NCI-H2196 treated with DMSO at 0.1 percent for 48 hours (cell line): ENCODE data around the gene ZNF318.
A peak's percentile ranks its signal among the peaks of the same experiment; 100 is the strongest.
"Not testable (repeated sequence)": the region's sequence is repeated elsewhere in the genome, so short reads cannot be mapped to it uniquely, and the experiment has no call there.

ENCODE experiments used
- DNase-seq: peaks from one replicate; lab custom pipeline; 2025; ENCODE audit not compliant: unreplicated experiment; lab: John Stamatoyannopoulos, UW

The ZNF318 gene

GRCh38 chr6:43369174-43370002, at the start of gene ZNF318:
Gene ZNF318 (minus strand): TSS chr6:43369647. CDS start chr6:43369365, 282 bp downstream.
- peak; percentile 96 for DNase-seq

- DNase-seq: no peak
Measured at GRCh38 chr6:43416935-43417334, 47.5 kb upstream of the ZNF318 start.

DNA sequence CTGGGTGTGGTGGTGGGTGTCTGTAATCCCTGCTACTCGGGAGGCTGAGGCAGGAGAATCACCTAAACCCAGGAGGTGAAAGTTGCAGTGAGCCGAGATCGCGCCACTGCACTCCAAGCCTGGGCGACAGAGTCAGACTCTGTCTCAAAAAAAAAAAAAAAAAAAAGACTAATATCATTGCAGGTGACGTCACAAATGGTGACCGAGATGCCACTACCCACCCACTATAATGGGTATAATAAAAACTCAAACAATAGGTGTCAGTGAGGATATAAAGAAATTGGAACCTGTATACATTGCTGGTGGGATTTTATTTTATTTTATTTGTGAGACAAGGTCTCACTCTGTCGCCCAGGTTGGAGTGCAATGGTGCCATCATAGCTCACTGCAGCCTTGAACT, 45.8 kb upstream of the ZNF318 start:
- not testable (repeated sequence) for DNase-seq

DNA sequence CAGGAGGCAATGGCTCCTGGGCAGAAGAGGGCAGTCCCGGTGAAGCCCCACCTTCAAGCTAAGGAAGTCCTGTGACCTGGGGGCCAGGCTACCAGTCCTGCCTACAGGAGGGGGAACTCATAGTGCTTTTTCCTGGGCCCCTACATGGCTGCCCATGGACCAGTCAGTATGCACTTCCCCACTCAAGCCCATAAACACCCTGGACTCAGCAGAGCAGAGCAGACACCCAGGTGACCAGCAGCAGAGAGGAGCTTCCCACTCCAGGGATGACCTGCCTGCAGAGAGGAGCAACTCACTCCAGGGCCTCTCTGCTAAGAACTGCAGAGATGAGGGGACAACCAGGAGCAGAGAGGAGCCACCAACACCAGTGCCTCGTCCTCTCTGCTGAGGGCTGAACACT, 43.6 kb upstream of the ZNF318 start:
- DNase-seq: no peak

GRCh38 chr6:43412541-43412940, 43.1 kb upstream of the ZNF318 start:
- no peak for DNase-seq

DNA sequence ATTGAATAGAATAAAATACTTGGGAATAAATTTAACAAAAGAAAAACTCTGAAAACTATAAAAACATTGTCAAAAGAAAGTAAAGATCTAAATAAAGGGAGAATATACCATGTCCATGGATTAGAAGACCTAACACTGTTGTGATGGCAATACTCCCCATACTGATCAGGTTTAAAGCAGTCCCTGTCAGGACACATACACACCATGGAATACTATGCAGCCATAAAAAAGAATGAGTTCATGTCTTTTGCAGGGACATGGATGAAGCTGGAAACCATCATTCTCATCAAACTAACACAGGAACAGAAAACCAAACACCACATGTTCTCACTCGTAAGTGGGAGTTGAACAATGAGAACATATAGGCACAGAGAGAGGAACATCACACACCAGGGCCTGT, 41.3 kb upstream of the ZNF318 start:
- not testable (repeated sequence) for DNase-seq

- DNase-seq: no peak
Measured at GRCh38 chr6:43408259-43408658, 38.8 kb upstream of the ZNF318 start.

DNA sequence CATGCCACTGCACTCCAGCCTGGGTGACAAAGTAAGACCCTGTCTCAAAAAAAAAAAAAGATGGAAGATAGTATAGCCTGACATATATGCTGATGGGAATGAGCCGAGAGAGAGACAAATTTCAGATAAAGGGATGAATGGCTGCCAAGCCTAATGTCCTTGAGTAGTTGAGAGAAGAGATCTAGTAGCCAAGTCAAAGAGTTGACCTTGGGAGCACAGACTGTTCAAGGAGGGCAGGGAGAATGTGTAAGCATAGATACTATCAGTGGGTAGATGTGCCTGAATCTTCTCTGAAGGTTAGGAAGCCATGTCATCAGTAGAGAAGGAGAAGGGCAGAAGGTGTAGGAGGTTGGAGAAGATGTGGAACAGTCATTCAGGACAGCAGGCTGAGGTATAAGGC, 37.8 kb upstream of the ZNF318 start:
- no peak for DNase-seq

- DNase-seq: no peak
Measured at GRCh38 chr6:43405354-43405753, 35.9 kb upstream of the ZNF318 start.

DNA sequence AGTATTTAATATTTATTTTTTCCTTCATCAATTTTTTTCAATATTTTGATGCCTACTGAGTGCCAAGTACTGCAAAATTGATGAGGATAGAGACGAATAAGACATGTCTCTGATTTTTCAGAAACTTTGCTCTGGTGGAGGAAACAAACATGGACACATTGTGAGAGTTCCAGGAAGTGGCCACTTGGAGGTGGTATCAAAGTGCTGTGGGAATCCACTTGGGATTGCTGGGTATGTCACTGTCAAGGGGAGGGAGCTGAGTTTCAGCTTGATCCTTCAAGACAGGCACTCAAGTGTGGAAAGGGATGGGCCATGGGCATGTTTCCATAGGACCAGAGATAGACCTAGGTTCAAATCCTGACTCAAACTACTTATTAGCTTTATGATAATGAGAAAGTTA, 33.4 kb upstream of the ZNF318 start:
- no peak for DNase-seq

GRCh38 chr6:43401730-43402129, 32.3 kb upstream of the ZNF318 start:
- no peak for DNase-seq

- DNase-seq: no peak
Measured at GRCh38 chr6:43399932-43400487, 30.6 kb upstream of the ZNF318 start.

GRCh38 chr6:43396408-43397149, 27.1 kb upstream of the ZNF318 start:
- DNase-seq: no peak

DNA sequence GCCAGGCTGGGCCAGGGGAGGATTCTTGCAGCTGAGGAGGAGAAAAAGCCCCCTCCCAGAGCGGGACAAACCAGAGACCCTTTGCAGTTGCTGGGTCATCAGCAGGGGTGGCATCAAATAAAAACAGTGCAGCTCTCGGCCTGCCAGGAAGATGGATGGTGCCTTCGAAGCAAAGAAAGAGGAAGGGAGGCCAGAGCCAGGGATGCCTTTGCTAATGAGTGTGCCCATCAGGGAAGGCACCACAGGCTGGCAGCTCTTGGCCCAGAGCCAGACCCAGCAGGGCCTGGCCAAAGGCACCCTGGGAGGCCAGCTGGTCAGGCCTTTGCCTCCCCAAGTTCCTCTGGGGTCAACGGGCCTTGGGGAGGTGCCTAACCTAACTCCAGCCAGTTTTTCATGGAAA, 26.3 kb upstream of the ZNF318 start:
- no peak for DNase-seq

DNA sequence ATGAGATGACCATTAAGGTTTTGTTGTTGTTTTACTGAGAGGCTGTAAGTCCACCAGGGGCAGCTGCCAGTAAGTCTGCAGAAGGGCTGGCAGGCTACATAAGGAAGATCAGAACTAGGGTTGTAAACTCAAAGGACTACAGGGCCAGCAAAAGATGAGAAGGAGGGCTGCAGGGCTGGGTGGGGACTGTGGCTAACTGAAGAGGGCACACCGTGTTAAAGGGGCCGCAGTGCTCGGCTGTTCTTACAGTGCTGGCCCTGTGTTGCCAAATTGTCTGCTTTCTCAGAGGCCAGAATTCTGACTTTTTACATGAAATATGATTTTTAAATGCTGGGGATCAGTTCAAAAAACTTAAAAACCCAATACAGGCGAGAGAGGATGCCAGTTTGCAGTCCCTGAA, 25.5 kb upstream of the ZNF318 start:
- DNase-seq: no peak

- no peak for DNase-seq
Measured at GRCh38 chr6:43393602-43394001, 24.2 kb upstream of the ZNF318 start.

- not testable (repeated sequence) for DNase-seq
Measured at GRCh38 chr6:43393133-43393532, 23.7 kb upstream of the ZNF318 start.

- DNase-seq: no peak
Measured at GRCh38 chr6:43391440-43392031, 22.1 kb upstream of the ZNF318 start.

GRCh38 chr6:43390753-43391439, 21.4 kb upstream of the ZNF318 start:
- not testable (repeated sequence) for DNase-seq

DNA sequence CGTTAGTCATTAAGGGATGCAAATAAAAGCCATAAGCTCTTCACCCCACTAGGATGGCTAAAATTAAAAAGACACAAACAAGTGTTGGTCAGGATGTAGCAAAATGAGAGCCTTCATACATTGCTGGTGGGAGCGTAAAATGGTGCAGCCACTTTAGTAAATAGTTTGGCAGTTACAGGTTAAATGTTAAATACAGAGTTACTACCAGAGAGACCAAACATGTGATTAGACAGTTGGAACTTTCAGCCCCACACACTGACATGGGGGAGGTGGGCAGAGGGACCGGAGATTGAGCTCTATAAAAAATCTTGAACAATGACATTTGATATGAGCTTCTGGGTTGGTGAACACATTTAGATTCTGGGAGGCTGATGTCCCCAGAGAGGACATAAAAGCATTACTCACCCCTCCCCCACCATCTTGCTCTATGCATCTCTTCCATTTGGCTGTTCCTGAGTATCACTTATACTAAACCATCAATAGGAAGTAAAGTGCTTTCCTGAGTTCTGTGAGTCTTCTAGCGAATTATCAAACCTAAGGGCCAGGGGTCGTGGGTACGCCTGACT, 20.4 kb upstream of the ZNF318 start:
- no peak for DNase-seq

DNA sequence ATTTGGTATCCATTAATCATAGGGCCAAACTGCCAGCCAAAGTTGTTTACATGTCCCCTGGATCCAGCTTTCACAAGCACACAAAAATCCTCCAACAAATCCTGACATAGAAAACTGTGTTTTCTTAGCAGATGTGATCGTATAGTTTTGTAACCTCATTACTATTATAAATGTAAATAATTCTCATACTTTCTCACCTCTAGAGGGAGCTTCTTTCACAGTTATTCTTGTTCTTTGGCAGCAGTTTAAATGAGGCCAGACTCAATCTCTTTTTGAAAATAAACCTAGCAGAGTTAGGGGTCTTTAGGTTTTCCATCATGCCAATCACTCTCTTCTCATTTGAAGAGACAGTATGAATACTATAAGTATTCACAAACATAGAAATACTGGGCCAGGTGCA, 17.0 kb upstream of the ZNF318 start:
- DNase-seq: no peak
